HCT116 (cell line): ENCODE measurements around the gene DOCK7. TPM values are rescaled to one million over a fixed set of nuclear protein-coding genes. Genes with fewer than 3 reads are reported as not detected.

ENCODE experiments used
- ATAC-seq: fragments of 200-7000 bp; cut with Tn5 transposase; 2 replicates; pipeline ENCODE4 v1.9.1; 2020; ENCODE audit warnings: mild to moderate bottlenecking, moderate library complexity
- BruUV-seq: library from RNA; stranded (reverse); fragments of 400-500 nt; replicated peaks from 2 replicates; lab custom pipeline; 2021; lab: Mats Ljungman, UMichigan
- CTCF ChIA-PET: fragments of 300-600 bp; sonication (Branson Sonifier 250); formaldehyde crosslinking; loops from one replicate; lab custom pipeline; 2021; ENCODE audit warnings: antibody characterized with exemption; lab: Charles Lee
- POLR2A ChIA-PET: fragments of 300-600, 350-600 bp; sonication (Branson Sonifier 250); formaldehyde crosslinking; loops from one replicate; lab custom pipeline; 2021; ENCODE audit warnings: antibody characterized with exemption; lab: Charles Lee
- RAD21 ChIA-PET, 2 experiments: fragments of 300-600 bp; sonication (Branson Sonifier 250); formaldehyde crosslinking; loops; one replicate each; lab custom pipeline; 2023; ENCODE audit warnings: low total read pairs in 2 of 2; ENCODE audit not compliant: uncharacterized antibody in 2 of 2, unreplicated experiment in 2 of 2, low non-redundant PET in 1 of 2; lab: Charles Lee
- DNase-seq: peaks from one replicate; pipeline ENCODE4 v3.0.0-alpha.2; 2010; ENCODE audit warnings: low read depth, low spot score
- H2AFZ ChIP-seq: fragments of 200-600 bp; shearing (Covaris generic), sonication (generic); 2 replicates; pipeline ENCODE4 v1.6.1; 2017; ENCODE audit warnings: low read depth, mixed run types, mixed read lengths, antibody characterized with exemption, low read length; ENCODE audit not compliant: poor library complexity, severe bottlenecking
- H3K27ac ChIP-seq: 2 replicates; pipeline ENCODE4 v1.5.1; 2012; ENCODE audit warnings: low read depth, low read length
- H3K27me3 ChIP-seq: fragments of 200-600 bp; sonication (generic); 2 replicates; pipeline ENCODE4 v1.6.1; 2016; ENCODE audit warnings: mixed run types, low read length, mixed read lengths; ENCODE audit not compliant: insufficient read depth
- H3K36me3 ChIP-seq, 2 experiments: fragments of 200-500 bp in 1 of 2; fragments of 200-600 bp in 1 of 2; sonication (Bioruptor generic) in 1 of 2; sonication (generic) in 1 of 2; 2 replicates each; pipeline versions ENCODE4 v1.5.1 to v1.6.1; 2014 to 2016; ENCODE audit warnings: low read length in 2 of 2, inconsistent platforms in 1 of 2, mixed read lengths in 1 of 2, mixed run types in 1 of 2; ENCODE audit not compliant: insufficient read depth in 2 of 2, control insufficient read depth in 1 of 2
- H3K4me1 ChIP-seq, 2 experiments: fragments of 200-600 bp in 1 of 2; sonication (generic) in 1 of 2; 2 replicates each; pipeline versions ENCODE4 v1.5.1 to v1.6.1; 2012 to 2017; ENCODE audit warnings: low read length in 2 of 2, inconsistent platforms in 1 of 2, mild to moderate bottlenecking in 1 of 2, mixed read lengths in 1 of 2, mixed run types in 1 of 2, moderate library complexity in 1 of 2; ENCODE audit not compliant: insufficient read depth in 2 of 2, control insufficient read depth in 1 of 2
- H3K4me2 ChIP-seq: fragments of 200-600 bp; sonication (generic); 2 replicates; pipeline ENCODE4 v1.6.1; 2017; ENCODE audit warnings: mixed run types, low read length, mixed read lengths
- H3K4me3 ChIP-seq, 2 experiments: fragments of 200-600 bp in 1 of 2; sonication (generic) in 1 of 2; replicated peaks in 1 of 2; 2 replicates each; pipeline ENCODE4 v1.5.1; 2011 to 2016; ENCODE audit warnings: low read length in 2 of 2, control low read depth in 1 of 2, low read depth in 1 of 2, mild to moderate bottlenecking in 1 of 2, mixed read lengths in 1 of 2, mixed run types in 1 of 2
- H3K79me2 ChIP-seq: fragments of 200-600 bp; sonication (generic); 2 replicates; pipeline ENCODE4 v1.6.1; 2017; ENCODE audit warnings: mild to moderate bottlenecking, mixed run types, low read length, moderate library complexity, mixed read lengths; ENCODE audit not compliant: insufficient read depth
- H3K9ac ChIP-seq: fragments of 200-600 bp; sonication (generic); 2 replicates; pipeline ENCODE4 v1.6.1; 2016; ENCODE audit warnings: low read length, mixed read lengths
- H3K9me2 ChIP-seq: fragments of 200-600 bp; sonication (generic), shearing (Covaris generic); 2 replicates; pipeline ENCODE4 v1.6.1; 2017; ENCODE audit warnings: mixed run types, mild to moderate bottlenecking, moderate library complexity; ENCODE audit not compliant: insufficient read depth
- H3K9me3 ChIP-seq, 2 experiments: fragments of 200-500 bp in 1 of 2; fragments of 200-600 bp in 1 of 2; sonication (Bioruptor generic) in 1 of 2; sonication (generic) in 1 of 2; 2 replicates each; pipeline ENCODE4 v1.6.1; 2014 to 2017; ENCODE audit warnings: low read length in 2 of 2, mixed read lengths in 2 of 2, inconsistent platforms in 1 of 2, low read depth in 1 of 2, mild to moderate bottlenecking in 1 of 2, mixed run types in 1 of 2, moderate library complexity in 1 of 2; ENCODE audit not compliant: control insufficient read depth in 1 of 2, insufficient read depth in 1 of 2
- H4K20me1 ChIP-seq: fragments of 200-600 bp; sonication (generic), shearing (Covaris generic); 2 replicates; pipeline ENCODE4 v1.6.1; 2017; ENCODE audit warnings: mixed run types, mild to moderate bottlenecking, moderate library complexity; ENCODE audit not compliant: insufficient read depth
- CEBPB ChIP-seq: IDR thresholded peaks from 2 replicates; pipeline ENCODE4 v1.6.1; 2012; ENCODE audit warnings: low read depth
- EGR1 ChIP-seq: IDR thresholded peaks from 2 replicates; pipeline ENCODE4 v1.6.1; 2012; ENCODE audit warnings: low read depth
- ELF1 ChIP-seq: IDR thresholded peaks from 2 replicates; pipeline ENCODE4 v1.6.1; 2012; ENCODE audit warnings: low read depth, borderline replicate concordance
- FOSL1 ChIP-seq: IDR thresholded peaks from 2 replicates; pipeline ENCODE4 v1.6.1; 2012; ENCODE audit warnings: low read depth
- JUND ChIP-seq: IDR thresholded peaks from 2 replicates; pipeline ENCODE4 v1.6.1; 2012
- POLR2A ChIP-seq: IDR thresholded peaks from 2 replicates; pipeline ENCODE4 v1.7.0; 2011; ENCODE audit warnings: borderline replicate concordance; ENCODE audit not compliant: insufficient read depth, insufficient read length; ENCODE audit errors: extremely low read depth
- RAD21 ChIP-seq: IDR thresholded peaks from 2 replicates; pipeline ENCODE4 v1.6.1; 2012; ENCODE audit warnings: low read depth, mild to moderate bottlenecking
- SIN3A ChIP-seq: IDR thresholded peaks from 2 replicates; pipeline ENCODE4 v1.6.1; 2012; ENCODE audit warnings: low read depth
- TCF7L2 ChIP-seq: IDR thresholded peaks from 2 replicates; pipeline ENCODE4 v1.7.0; 2011; ENCODE audit warnings: borderline replicate concordance, inconsistent platforms; ENCODE audit not compliant: insufficient read depth, insufficient read length; ENCODE audit errors: extremely low read depth
- YY1 ChIP-seq: IDR thresholded peaks from 2 replicates; pipeline ENCODE4 v1.6.1; 2011; ENCODE audit warnings: low read length, low read depth, moderate library complexity, mild to moderate bottlenecking; ENCODE audit not compliant: insufficient replicate concordance; ENCODE audit errors: extremely low read depth
- ZFX ChIP-seq: fragments of 450-650 bp; IDR thresholded peaks from 2 replicates; pipeline ENCODE4 v1.6.1; 2017
- ZNF274 ChIP-seq: fragments of 200-500 bp; sonication (Bioruptor generic); IDR thresholded peaks from 2 replicates; pipeline ENCODE4 v1.6.1; 2014; ENCODE audit warnings: mild to moderate bottlenecking, low read depth, low read length, inconsistent platforms
- intact Hi-C: fragments of 100-400 bp; cut with micrococcal nuclease; formaldehyde crosslinking; loops from 2 replicates; pipeline ENCODE4 v1.10.0; 2022
- total RNA-seq: library from RNA; stranded (reverse); gene quantifications from one replicate; pipeline ENCODE4 v1.2.1, GENCODE V29; 2021; ENCODE audit not compliant: unreplicated experiment
- TF ChIP-seq, protein P1 (sequence below), 3 experiments: fragments of 200-600 bp in 1 of 3; sonication (generic) in 1 of 3; IDR thresholded peaks in 2 of 3; conservative IDR thresholded peaks in 1 of 3; 2 replicates each; pipeline ENCODE4 v1.5.1; 2012 to 2017; ENCODE audit warnings: low read depth in 2 of 3, low read length in 2 of 3, antibody characterized with exemption in 1 of 3, borderline replicate concordance in 1 of 3, control low read depth in 1 of 3, mild to moderate bottlenecking in 1 of 3, mixed read lengths in 1 of 3, mixed run types in 1 of 3, moderate library complexity in 1 of 3; ENCODE audit not compliant: insufficient read depth in 1 of 3
- TF ChIP-seq, protein P2 (sequence below): IDR thresholded peaks from 2 replicates; pipeline ENCODE4 v1.6.1; 2012
- TF ChIP-seq, protein P3 (sequence below): IDR thresholded peaks from 2 replicates; pipeline ENCODE4 v1.6.1; 2012; ENCODE audit warnings: low read depth

DOCK7 gene
- total RNA-seq, 1 experiment from 2014 or later, result 49.0 TPM

DNA sequence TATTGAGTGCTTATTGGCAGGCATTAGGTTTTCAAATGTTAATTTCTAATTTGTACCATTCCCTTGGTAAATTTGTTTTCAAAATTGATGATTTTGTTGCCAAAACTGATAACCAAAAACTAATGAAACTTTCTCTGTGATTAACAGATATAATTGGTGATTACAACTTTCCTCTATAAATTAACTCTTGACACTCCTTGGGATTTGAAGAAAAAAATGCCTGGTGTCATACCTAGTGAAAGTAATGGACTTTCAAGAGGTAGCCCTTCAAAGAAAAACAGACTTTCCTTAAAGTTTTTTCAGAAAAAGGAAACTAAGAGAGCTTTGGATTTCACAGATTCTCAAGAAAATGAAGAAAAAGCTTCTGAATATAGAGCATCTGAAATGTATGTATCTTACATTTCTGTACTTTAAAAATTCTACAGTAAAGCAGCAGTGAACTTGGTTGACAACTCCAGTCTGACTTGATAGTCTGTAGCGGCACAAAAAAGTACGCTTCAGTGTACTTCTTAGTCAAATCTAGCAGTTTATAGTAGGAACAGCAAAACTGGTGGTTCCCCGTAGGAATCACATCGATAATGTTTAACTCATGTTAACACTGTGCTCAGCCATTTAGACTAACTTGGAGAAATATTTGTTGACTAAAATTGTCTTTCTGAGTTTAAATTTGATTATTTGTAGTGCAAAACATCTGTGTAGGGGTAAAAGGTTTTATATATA, 248.4 kb downstream of the DOCK7 start:
- DNase-seq (no peak), ATAC-seq (no peak)
- H2AFZ ChIP-seq, result no peak overlapping the region
- no peak overlapping the region for H3K4me3 ChIP-seq
- no peaks in the 10 kb centered on the region for H3K9me2 ChIP-seq
- peaks cover 17 to 34% of the 10 kb centered on the region in 2 experiments for H3K36me3 ChIP-seq
- H3K27ac ChIP-seq, result no peak overlapping the region
- peaks cover 18% of the 10 kb centered on the region; the same call in 1 of the 2 replicates for H4K20me1 ChIP-seq
- no TSS peak for BruUV-seq
- ChIA-PET RAD21 (no interaction called here), POLR2A (no interaction called here), CTCF (interaction anchor here (0.9 kb wide), 1 partner anchor 409 kb away, joined by 4 read pairs; no protein-coding TSS in a partner anchor)
- no peak overlapping the region for H3K9ac ChIP-seq
- H3K79me2 ChIP-seq, result peaks cover 88% of the 10 kb centered on the region
- H3K9me3 ChIP-seq, result no peaks in the 10 kb centered on the region
- intact Hi-C loops, result no loop called here
- no peaks in the 10 kb centered on the region for H3K27me3 ChIP-seq
- no peak overlapping the region for H3K4me2 ChIP-seq
- TF ChIP-seq POLR2A, result no peak
- TF ChIP-seq, protein P1, sequence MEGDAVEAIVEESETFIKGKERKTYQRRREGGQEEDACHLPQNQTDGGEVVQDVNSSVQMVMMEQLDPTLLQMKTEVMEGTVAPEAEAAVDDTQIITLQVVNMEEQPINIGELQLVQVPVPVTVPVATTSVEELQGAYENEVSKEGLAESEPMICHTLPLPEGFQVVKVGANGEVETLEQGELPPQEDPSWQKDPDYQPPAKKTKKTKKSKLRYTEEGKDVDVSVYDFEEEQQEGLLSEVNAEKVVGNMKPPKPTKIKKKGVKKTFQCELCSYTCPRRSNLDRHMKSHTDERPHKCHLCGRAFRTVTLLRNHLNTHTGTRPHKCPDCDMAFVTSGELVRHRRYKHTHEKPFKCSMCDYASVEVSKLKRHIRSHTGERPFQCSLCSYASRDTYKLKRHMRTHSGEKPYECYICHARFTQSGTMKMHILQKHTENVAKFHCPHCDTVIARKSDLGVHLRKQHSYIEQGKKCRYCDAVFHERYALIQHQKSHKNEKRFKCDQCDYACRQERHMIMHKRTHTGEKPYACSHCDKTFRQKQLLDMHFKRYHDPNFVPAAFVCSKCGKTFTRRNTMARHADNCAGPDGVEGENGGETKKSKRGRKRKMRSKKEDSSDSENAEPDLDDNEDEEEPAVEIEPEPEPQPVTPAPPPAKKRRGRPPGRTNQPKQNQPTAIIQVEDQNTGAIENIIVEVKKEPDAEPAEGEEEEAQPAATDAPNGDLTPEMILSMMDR (IDR thresholded peaks at IDR 0.05 in 2 of 3, conservative IDR thresholded peaks at IDR 0.05 in 1 of 3; ENCODE audit: borderline replicate concordance in 1 of 3, insufficient read depth in 1 of 3, low read depth in 2 of 3, low read length in 2 of 3), result no peak; a peak in 1 of 6 replicates
- TF ChIP-seq FOSL1, result no peak
- no peak for TF ChIP-seq YY1
- TF ChIP-seq JUND, result no peak
- no peak for TF ChIP-seq ZNF274
- no peak for TF ChIP-seq ELF1
- TF ChIP-seq TCF7L2, result no peak
- TF ChIP-seq, protein P2, sequence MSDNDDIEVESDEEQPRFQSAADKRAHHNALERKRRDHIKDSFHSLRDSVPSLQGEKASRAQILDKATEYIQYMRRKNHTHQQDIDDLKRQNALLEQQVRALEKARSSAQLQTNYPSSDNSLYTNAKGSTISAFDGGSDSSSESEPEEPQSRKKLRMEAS, result no peak
- no peak for TF ChIP-seq CEBPB
- TF ChIP-seq ZFX, result no peak
- no peak for TF ChIP-seq EGR1
- TF ChIP-seq, protein P3, sequence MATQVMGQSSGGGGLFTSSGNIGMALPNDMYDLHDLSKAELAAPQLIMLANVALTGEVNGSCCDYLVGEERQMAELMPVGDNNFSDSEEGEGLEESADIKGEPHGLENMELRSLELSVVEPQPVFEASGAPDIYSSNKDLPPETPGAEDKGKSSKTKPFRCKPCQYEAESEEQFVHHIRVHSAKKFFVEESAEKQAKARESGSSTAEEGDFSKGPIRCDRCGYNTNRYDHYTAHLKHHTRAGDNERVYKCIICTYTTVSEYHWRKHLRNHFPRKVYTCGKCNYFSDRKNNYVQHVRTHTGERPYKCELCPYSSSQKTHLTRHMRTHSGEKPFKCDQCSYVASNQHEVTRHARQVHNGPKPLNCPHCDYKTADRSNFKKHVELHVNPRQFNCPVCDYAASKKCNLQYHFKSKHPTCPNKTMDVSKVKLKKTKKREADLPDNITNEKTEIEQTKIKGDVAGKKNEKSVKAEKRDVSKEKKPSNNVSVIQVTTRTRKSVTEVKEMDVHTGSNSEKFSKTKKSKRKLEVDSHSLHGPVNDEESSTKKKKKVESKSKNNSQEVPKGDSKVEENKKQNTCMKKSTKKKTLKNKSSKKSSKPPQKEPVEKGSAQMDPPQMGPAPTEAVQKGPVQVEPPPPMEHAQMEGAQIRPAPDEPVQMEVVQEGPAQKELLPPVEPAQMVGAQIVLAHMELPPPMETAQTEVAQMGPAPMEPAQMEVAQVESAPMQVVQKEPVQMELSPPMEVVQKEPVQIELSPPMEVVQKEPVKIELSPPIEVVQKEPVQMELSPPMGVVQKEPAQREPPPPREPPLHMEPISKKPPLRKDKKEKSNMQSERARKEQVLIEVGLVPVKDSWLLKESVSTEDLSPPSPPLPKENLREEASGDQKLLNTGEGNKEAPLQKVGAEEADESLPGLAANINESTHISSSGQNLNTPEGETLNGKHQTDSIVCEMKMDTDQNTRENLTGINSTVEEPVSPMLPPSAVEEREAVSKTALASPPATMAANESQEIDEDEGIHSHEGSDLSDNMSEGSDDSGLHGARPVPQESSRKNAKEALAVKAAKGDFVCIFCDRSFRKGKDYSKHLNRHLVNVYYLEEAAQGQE, result no peak
- no peak for TF ChIP-seq SIN3A
- no peak for TF ChIP-seq RAD21
- H3K4me1 ChIP-seq, result peaks cover 6 to 17% of the 10 kb centered on the region in 2 experiments; a peak in 3 of 4 replicates
